Adrenal gland (tissue), 5 donors: ENCODE data around the gene HIGD2A.

Experiments used
- CTCF ChIP-seq, 6 experiments: fragments of 450-650 bp in 4 of 6; fragments of 200-600 bp in 2 of 6; sonication (generic) in 1 of 6; IDR thresholded peaks; 1 replicate in 5 of 6; 2 replicates in 1 of 6; pipeline versions ENCODE4 v1.5.1 to v1.8.0; 2016 to 2021; ENCODE audit warnings: antibody characterized with exemption in 6 of 6, mild to moderate bottlenecking in 2 of 6, moderate library complexity in 1 of 6
- POLR2A ChIP-seq, 2 donors: fragments of 450-650 bp; IDR thresholded peaks; one replicate each; pipeline ENCODE4 v1.6.1; 2017; ENCODE audit warnings: antibody characterized with exemption in 2 of 2, mild to moderate bottlenecking in 2 of 2, moderate library complexity in 1 of 2
- donor health status: DM: no; HTN: no; CAD: no.

GRCh38 chr5:176394881-176395675 is 6.5 kb downstream of the HIGD2A start:
- TF ChIP-seq POLR2A (IDR thresholded peaks at IDR 0.05) (no peak), CTCF (IDR thresholded peaks at IDR 0.05) (no peak)
